K562 (cell line): ENCODE data around the gene DCST1. TPM values are rescaled to one million over a fixed set of nuclear protein-coding genes. Genes with fewer than 3 reads are reported as not detected.
A peak's percentile ranks its signal among the peaks of the same experiment; 100 is the strongest.

Experiments
- ATF1 ChIP-seq, 2 experiments: fragments of 450-650 bp in 1 of 2; IDR thresholded peaks; 2 replicates each; pipeline ENCODE4 v1.6.1; 2016; ENCODE audit warnings: missing compliant biosample characterization in 1 of 2, missing genetic modification characterization in 1 of 2
- CTCF ChIP-seq, 3 experiments: IDR thresholded peaks in 2 of 3; conservative IDR thresholded peaks in 1 of 3; 2 replicates each; pipeline ENCODE4 v1.5.1; 2011 to 2012; ENCODE audit warnings: low read length in 3 of 3, mild to moderate bottlenecking in 3 of 3, control low read depth in 2 of 3, improper control_type of control experiment in 1 of 3, inconsistent platforms in 1 of 3, low read depth in 1 of 3, mixed read lengths in 1 of 3, moderate library complexity in 1 of 3; ENCODE audit not compliant: insufficient read depth in 2 of 3
- CXXC5 ChIP-seq: fragments of 250-450 bp; sonication (Bioruptor Pico); IDR thresholded peaks from 2 replicates; pipeline ENCODE4 v1.8.0; 2022; ENCODE audit warnings: inconsistent platforms, mild to moderate bottlenecking, moderate library complexity
- EGR1 ChIP-seq: fragments of 450-650 bp; conservative IDR thresholded peaks from 2 replicates; pipeline ENCODE4 v1.6.1; 2017; ENCODE audit warnings: mild to moderate bottlenecking
- FOXK2 ChIP-seq, 2 experiments: fragments of 450-650 bp; IDR thresholded peaks in 1 of 2; conservative IDR thresholded peaks in 1 of 2; 2 replicates each; pipeline ENCODE4 v1.6.1; 2016; ENCODE audit warnings: low read depth in 2 of 2, mild to moderate bottlenecking in 1 of 2
- JUND ChIP-seq, 2 experiments: IDR thresholded peaks; 2 replicates in 1 of 2; 3 replicates in 1 of 2; pipeline ENCODE4 v1.6.1; 2011; ENCODE audit warnings: borderline replicate concordance in 2 of 2, low read depth in 2 of 2, low read length in 2 of 2, improper control_type of control experiment in 1 of 2, missing biosample characterization in 1 of 2, missing genetic modification characterization in 1 of 2, missing genetic modification reagents in 1 of 2
- MAZ ChIP-seq, 2 experiments: fragments of 450-650 bp in 1 of 2; sonication (generic) in 1 of 2; formaldehyde crosslinking; IDR thresholded peaks in 1 of 2; conservative IDR thresholded peaks in 1 of 2; 2 replicates each; pipeline versions ENCODE4 v1.4.0 to v1.5.0; 2020; ENCODE audit warnings: mild to moderate bottlenecking in 1 of 2, missing genetic modification reagents in 1 of 2
- SMC3 ChIP-seq: conservative IDR thresholded peaks from 2 replicates; pipeline ENCODE4 v1.6.1; 2011; ENCODE audit warnings: low read depth, low read length, improper control_type of control experiment; ENCODE audit not compliant: insufficient read depth
- SP1 ChIP-seq: sonication (generic); formaldehyde crosslinking; IDR thresholded peaks from 2 replicates; pipeline ENCODE4 v1.8.1; 2022; ENCODE audit warnings: mild to moderate bottlenecking, missing genetic modification reagents
- SPI1 ChIP-seq: IDR thresholded peaks from 2 replicates; pipeline ENCODE4 v1.6.1; 2011; ENCODE audit warnings: low read depth, low read length, control low read depth, borderline replicate concordance
- STAG1 ChIP-seq: sonication (generic); formaldehyde crosslinking; IDR thresholded peaks from 2 replicates; pipeline ENCODE4 v1.5.0; 2020; ENCODE audit warnings: missing genetic modification reagents, borderline replicate concordance
- ZC3H11A ChIP-seq: IDR thresholded peaks from 2 replicates; pipeline ENCODE4 v1.6.1; 2012; ENCODE audit warnings: low read depth, low read length, improper control_type of control experiment
- polyA plus RNA-seq, 8 experiments: library from polyadenylated mRNA; depleted of rRNA in 4 of 8; stranded (reverse) in 5 of 8; unstranded in 3 of 8; fragments of >200 nt; fragmentation: Nextera tagmentation in 2 of 8; fragmentation: Illumina TruSeq in 1 of 8; extraction: Ambion mirVana in 2 of 8; extraction: Trizol in 1 of 8; gene quantifications; 2 replicates each; pipeline versions ENCODE4 v1.2.1 to v1.2.3, GENCODE V29; 2011 to 2014; ENCODE audit warnings: inconsistent platforms in 1 of 8, missing spikeins in 1 of 8
- total RNA-seq, 7 experiments: library from RNA; depleted of rRNA in 6 of 7; stranded (reverse); fragments of >200 nt in 6 of 7; fragmentation: Illumina TruSeq in 2 of 7; extraction: Trizol in 2 of 7; gene quantifications; 2 replicates each; pipeline versions ENCODE4 v1.2.1 to v1.2.3, GENCODE V29; 2011 to 2021; ENCODE audit warnings: low replicate concordance in 1 of 7
- TF ChIP-seq, protein P1 (sequence below), 2 experiments: fragments of 450-650 bp; formaldehyde crosslinking in 1 of 2; IDR thresholded peaks; 2 replicates each; pipeline versions ENCODE4 v1.4.0 to v1.6.1; 2014 to 2020; ENCODE audit warnings: mild to moderate bottlenecking in 2 of 2, borderline replicate concordance in 1 of 2, low read depth in 1 of 2

The DCST1 gene
- total and polyA plus RNA-seq, 9 of the 15 experiments (the other 6 are each of a cell fraction or from before 2014, with no cell fraction given): not detected

DNA sequence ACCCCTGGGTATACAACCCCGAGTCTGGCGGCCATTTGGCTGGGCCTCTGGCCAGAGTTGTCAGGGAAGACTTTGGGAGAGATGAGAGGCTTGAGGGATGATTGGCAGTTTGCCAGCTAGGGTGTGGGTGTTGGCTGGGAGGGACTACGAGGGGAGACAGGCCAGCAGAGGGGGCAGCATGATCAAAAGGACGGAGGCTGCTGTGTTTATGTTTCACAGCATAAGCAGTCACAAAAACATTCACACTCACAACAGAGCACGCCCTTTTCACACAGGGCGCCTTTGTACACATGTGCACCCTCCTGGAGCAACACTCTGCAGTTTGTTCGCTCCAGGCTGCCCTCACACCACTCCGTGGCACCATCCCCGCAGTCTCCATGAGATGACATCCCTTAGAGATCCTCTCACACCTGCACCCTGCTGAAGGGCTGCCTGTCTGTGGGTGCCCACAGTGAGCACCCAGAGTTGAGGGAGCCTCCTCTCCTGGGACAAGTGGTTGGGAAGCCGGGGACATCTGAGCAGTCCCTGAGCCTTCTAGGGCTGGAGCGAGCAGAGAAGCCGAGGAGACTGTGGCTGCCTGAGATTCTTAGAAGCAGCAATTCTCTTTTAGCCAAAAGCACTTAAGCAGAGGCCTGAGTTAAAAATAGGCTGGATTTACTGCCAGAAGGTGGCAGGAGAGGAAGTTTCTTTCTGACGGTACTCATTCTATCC lies 60.4 kb downstream of the DCST1 start (continued):
- 0 out of 4 replicates have a peak, but pooled peaks of 1 of the 2 experiments have one; percentile 36 for TF ChIP-seq MAZ (CRISPR knock-in tag; conservative IDR thresholded peaks at IDR 0.05 in 1 of 2, IDR thresholded peaks at IDR 0.05 in 1 of 2)
- TF ChIP-seq CTCF (IDR thresholded peaks at IDR 0.05 in 2 of 3, conservative IDR thresholded peaks at IDR 0.05 in 1 of 3; ENCODE audit: insufficient read depth in 2 of 3, low read depth in 1 of 3, low read length in 3 of 3): peak; percentile 51 to 74 (median 59); a peak in 5 of 6 replicates
- TF ChIP-seq ATF1 (CRISPR knock-in tag; IDR thresholded peaks at IDR 0.05): no peak
- TF ChIP-seq ATF1 (tag; IDR thresholded peaks at IDR 0.05): 0 out of 2 replicates have a peak, but pooled peaks have one; percentile 13
- no peak for TF ChIP-seq ZC3H11A
- 0 out of 2 replicates have a peak, but pooled peaks have one; percentile 14 for TF ChIP-seq SP1 (CRISPR knock-in tag)
- peak; percentile 50; the same call in 1 of the 2 replicates for TF ChIP-seq EGR1
- peak; percentile 44; the same call in 1 of the 2 replicates for TF ChIP-seq SPI1
- no peak for TF ChIP-seq CXXC5
- TF ChIP-seq SMC3: peak; percentile 61
- TF ChIP-seq, protein P1, sequence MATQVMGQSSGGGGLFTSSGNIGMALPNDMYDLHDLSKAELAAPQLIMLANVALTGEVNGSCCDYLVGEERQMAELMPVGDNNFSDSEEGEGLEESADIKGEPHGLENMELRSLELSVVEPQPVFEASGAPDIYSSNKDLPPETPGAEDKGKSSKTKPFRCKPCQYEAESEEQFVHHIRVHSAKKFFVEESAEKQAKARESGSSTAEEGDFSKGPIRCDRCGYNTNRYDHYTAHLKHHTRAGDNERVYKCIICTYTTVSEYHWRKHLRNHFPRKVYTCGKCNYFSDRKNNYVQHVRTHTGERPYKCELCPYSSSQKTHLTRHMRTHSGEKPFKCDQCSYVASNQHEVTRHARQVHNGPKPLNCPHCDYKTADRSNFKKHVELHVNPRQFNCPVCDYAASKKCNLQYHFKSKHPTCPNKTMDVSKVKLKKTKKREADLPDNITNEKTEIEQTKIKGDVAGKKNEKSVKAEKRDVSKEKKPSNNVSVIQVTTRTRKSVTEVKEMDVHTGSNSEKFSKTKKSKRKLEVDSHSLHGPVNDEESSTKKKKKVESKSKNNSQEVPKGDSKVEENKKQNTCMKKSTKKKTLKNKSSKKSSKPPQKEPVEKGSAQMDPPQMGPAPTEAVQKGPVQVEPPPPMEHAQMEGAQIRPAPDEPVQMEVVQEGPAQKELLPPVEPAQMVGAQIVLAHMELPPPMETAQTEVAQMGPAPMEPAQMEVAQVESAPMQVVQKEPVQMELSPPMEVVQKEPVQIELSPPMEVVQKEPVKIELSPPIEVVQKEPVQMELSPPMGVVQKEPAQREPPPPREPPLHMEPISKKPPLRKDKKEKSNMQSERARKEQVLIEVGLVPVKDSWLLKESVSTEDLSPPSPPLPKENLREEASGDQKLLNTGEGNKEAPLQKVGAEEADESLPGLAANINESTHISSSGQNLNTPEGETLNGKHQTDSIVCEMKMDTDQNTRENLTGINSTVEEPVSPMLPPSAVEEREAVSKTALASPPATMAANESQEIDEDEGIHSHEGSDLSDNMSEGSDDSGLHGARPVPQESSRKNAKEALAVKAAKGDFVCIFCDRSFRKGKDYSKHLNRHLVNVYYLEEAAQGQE (IDR thresholded peaks at IDR 0.05; ENCODE audit: borderline replicate concordance): peak; percentile 75; the same call in 1 of the 2 replicates
- TF ChIP-seq, protein P1 (CRISPR knock-in tag; IDR thresholded peaks at IDR 0.05; ENCODE audit: low read depth): no peak
- 0 out of 2 replicates have a peak, but pooled peaks have one; percentile 19 for TF ChIP-seq JUND (IDR thresholded peaks at IDR 0.05; ENCODE audit: borderline replicate concordance, low read depth, low read length)
- no peak for TF ChIP-seq JUND (tag; IDR thresholded peaks at IDR 0.05; ENCODE audit: borderline replicate concordance, low read depth, low read length)
- TF ChIP-seq FOXK2 (conservative IDR thresholded peaks at IDR 0.05 in 1 of 2, IDR thresholded peaks at IDR 0.05 in 1 of 2; ENCODE audit: low read depth in 2 of 2): 0 out of 4 replicates have a peak, but pooled peaks of 1 of the 2 experiments have one; percentile 24
- peak; percentile 55; the same call in 1 of the 2 replicates for TF ChIP-seq STAG1 (CRISPR knock-in tag)
- TF ChIP-seq, all 486 proteins: peak for 18
